Glutamatergic neuron (in vitro differentiated cells): ENCODE results near the gene U2AF1L4. TPM values are rescaled to one million over a fixed set of nuclear protein-coding genes. Genes with fewer than 3 reads are reported as not detected.
"Not testable (repeated sequence)": the region's sequence is repeated elsewhere in the genome, so short reads cannot be mapped to it uniquely, and the experiment has no call there.

Source experiments
- DNase-seq: peaks from one replicate; pipeline ENCODE4 v3.0.0; 2022
- H3K27ac Mint-ChIP-seq: one replicate; pipeline ENCODE4 v1.8.0; 2020; ENCODE audit warnings: mild to moderate bottlenecking, mixed read lengths, inconsistent platforms; ENCODE audit not compliant: unreplicated experiment
- H3K27me3 Mint-ChIP-seq: one replicate; pipeline ENCODE4 v1.8.0; 2020; ENCODE audit warnings: mild to moderate bottlenecking, moderate library complexity, mixed read lengths, inconsistent platforms; ENCODE audit not compliant: unreplicated experiment
- H3K36me3 Mint-ChIP-seq: one replicate; pipeline ENCODE4 v1.8.0; 2020; ENCODE audit warnings: mild to moderate bottlenecking, mixed read lengths, inconsistent platforms; ENCODE audit not compliant: unreplicated experiment
- H3K4me1 Mint-ChIP-seq: one replicate; pipeline ENCODE4 v1.8.0; 2020; ENCODE audit warnings: mild to moderate bottlenecking, low read depth, mixed read lengths, inconsistent platforms; ENCODE audit not compliant: unreplicated experiment
- H3K4me3 Mint-ChIP-seq: one replicate; pipeline ENCODE4 v1.8.0; 2020; ENCODE audit warnings: mild to moderate bottlenecking, mixed read lengths, inconsistent platforms; ENCODE audit not compliant: unreplicated experiment
- H3K9me3 Mint-ChIP-seq: one replicate; pipeline ENCODE4 v1.8.0; 2020; ENCODE audit warnings: mild to moderate bottlenecking, moderate library complexity, mixed read lengths, inconsistent platforms; ENCODE audit not compliant: unreplicated experiment
- CTCF ChIP-seq: fragments of 200-600 bp; sonication (generic); IDR thresholded peaks from one replicate; pipeline ENCODE4 v1.5.0; 2021; ENCODE audit not compliant: partially characterized antibody, unreplicated experiment
- total RNA-seq: library from RNA; stranded (reverse); fragmentation: NEBNext Ultra II Directional; extraction: Animal tissue kit (Norgen Biotek cat#: 25700); gene quantifications from one replicate; pipeline ENCODE4 v1.2.1, GENCODE V29; 2021; ENCODE audit not compliant: unreplicated experiment

U2AF1L4 gene
- total RNA-seq, 1 donor from 2014 or later: 24.3 TPM

- TF ChIP-seq CTCF: no peak
- H3K4me3 Mint-ChIP-seq: no peak overlapping the region
- DNase-seq: no peak
- peaks cover 19% of the 10 kb centered on the region for H3K4me1 Mint-ChIP-seq
- H3K36me3 Mint-ChIP-seq: peaks cover 12% of the 10 kb centered on the region
- H3K9me3 Mint-ChIP-seq: peaks cover 15% of the 10 kb centered on the region
- no peak overlapping the region for H3K27ac Mint-ChIP-seq
- H3K27me3 Mint-ChIP-seq: peaks cover 29% of the 10 kb centered on the region
These were observed 28.0 kb upstream of the U2AF1L4 start for GRCh38 chr19:35773020-35773806.

GRCh38 chr19:35772362-35772761 is 27.1 kb upstream of the U2AF1L4 start:
- peaks cover 15% of the 10 kb centered on the region for H3K9me3 Mint-ChIP-seq
- H3K4me1 Mint-ChIP-seq: peaks cover 17% of the 10 kb centered on the region
- DNase-seq, H3K4me3 Mint-ChIP-seq, H3K27ac Mint-ChIP-seq: not testable (repeated sequence)
- peaks cover 29% of the 10 kb centered on the region for H3K27me3 Mint-ChIP-seq
- peaks cover 12% of the 10 kb centered on the region for H3K36me3 Mint-ChIP-seq

- Mint-ChIP-seq H3K4me1 (peaks cover 1% of the 10 kb centered on the region), H3K9me3 (peaks cover 2% of the 10 kb centered on the region), H3K4me3 (no peak overlapping the region), H3K27me3 (peaks cover 10% of the 10 kb centered on the region), H3K36me3 (no peaks in the 10 kb centered on the region), H3K27ac (no peak overlapping the region)
- DNase-seq: no peak
- TF ChIP-seq CTCF: no peak
These were observed 22.8 kb upstream of the U2AF1L4 start for GRCh38 chr19:35768082-35768421.

- no peak overlapping the region for H3K4me3 Mint-ChIP-seq
These were observed 22.3 kb upstream of the U2AF1L4 start for GRCh38 chr19:35767288-35768081.

More at GRCh38 chr19:35767288-35768081, 22.3 kb upstream of the U2AF1L4 start:
- Mint-ChIP-seq H3K27me3 (peaks cover 10% of the 10 kb centered on the region), H3K27ac (no peak overlapping the region), H3K36me3 (no peaks in the 10 kb centered on the region), H3K9me3 (no peaks in the 10 kb centered on the region), H3K4me1 (peaks cover 1% of the 10 kb centered on the region)
- peak; percentile 70 for DNase-seq
- no peak for TF ChIP-seq CTCF
